NCI-H446 treated with DMSO at 0.1 percent for 48 hours (cell line): Measurements from ENCODE around the gene ATP6V1F.

ENCODE experiments used
- DNase-seq: peaks from one replicate; lab custom pipeline; 2025; lab: John Stamatoyannopoulos, UW

ATP6V1F gene

DNA sequence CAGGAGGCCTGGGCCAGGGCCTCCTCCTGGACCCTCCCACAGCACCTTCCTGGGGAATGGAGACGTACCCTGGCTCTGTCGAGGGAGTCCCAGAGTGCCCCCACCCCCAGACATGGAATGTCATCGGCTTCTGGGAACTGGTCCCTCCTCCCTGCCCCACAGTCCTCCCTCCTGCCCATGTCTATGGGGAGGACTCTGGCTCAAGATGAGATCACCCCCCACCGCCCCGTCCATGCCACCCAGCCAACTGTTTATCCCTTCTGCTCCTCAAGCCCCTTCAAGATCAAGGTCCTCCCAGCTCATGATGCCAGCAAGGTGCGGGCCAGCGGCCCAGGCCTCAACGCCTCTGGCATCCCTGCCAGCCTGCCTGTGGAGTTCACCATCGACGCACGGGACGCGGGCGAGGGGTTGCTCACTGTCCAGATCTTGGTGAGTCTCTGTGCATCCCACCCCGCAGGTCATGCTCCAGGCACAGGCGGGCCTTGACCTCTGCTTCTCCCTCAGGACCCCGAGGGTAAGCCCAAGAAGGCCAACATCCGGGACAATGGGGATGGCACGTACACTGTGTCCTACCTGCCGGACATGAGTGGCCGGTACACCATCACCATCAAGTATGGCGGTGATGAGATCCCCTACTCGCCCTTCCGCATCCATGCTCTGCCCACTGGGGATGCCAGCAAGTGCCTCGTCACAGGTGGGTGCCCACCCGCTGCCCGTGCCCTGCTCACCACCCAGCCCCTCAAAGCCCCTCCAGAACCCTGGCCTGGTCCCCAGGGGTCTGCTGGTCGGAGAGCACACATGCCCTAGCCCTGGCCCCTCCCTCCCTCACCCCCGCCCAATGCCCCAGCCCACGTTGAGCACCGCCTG is 14.1 kb upstream of the ATP6V1F start:
- DNase-seq = no peak

DNA sequence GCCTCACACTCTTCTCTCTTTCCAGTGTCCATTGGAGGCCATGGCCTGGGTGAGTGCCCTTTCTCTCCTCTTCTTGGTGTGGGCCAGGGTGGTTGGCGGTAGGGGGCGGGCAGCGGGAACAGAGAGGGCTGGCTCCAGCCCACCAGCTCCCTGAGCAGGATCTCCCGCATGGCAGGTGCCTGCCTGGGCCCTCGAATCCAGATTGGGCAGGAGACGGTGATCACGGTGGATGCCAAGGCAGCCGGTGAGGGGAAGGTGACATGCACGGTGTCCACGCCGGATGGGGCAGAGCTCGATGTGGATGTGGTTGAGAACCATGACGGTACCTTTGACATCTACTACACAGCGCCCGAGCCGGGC is 13.5 kb upstream of the ATP6V1F start:
- DNase-seq = no peak

DNA sequence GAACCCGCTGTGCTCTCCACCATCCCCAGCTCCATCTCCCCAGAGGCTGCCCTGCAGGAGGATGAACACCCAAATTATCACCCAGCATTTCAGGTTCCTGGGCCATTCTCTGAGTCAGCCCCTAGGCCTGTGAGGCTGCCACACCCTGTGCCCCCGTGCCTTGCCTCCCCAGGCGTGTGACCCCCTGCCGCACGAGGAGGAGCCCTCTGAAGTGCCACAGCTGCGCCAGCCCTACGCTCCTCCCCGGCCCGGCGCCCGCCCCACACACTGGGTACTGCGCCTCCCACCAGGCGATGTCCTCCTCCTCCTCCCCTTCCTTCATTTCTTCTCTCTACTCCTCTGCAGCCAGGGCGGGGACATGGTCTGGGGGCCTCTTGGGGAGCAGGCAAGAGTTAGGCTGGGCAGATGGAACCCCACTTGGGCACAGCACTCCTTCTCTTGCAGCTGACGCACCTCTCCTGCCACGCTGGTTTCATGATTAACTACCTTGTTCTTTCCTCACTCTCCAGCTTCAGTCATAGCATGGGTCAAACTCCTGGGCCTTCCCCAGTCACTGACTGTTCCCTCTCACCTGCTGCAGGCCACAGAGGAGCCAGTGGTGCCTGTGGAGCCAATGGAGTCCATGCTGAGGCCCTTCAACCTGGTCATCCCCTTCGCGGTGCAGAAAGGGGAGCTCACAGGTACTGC is 12.7 kb upstream of the ATP6V1F start:
- no peak for DNase-seq

DNA sequence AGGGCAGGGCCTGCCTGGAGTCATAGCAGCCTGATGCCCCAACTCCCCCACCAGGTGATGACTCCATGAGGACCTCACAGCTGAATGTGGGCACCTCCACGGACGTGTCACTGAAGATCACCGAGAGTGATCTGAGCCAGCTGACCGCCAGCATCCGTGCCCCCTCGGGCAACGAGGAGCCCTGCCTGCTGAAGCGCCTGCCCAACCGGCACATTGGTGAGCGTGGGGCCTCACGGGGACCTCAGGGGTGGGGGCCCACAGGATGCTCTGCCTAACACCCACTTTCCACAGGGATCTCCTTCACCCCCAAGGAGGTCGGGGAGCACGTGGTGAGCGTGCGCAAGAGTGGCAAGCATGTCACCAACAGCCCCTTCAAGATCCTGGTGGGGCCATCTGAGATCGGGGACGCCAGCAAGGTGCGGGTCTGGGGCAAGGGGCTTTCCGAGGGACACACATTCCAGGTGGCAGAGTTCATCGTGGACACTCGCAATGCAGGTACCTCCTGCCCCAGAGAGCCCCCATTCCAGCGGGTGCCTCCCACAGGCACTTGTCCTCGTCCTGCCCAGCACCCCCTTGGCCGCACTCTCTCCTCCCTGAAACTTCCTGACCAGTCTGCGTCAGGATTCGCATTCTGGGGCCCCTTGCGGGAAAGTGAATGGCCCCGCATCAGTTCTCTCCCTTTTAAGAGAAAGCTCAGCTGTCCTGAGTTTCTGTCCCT is 10.0 kb upstream of the ATP6V1F start:
- DNase-seq = no peak

DNA sequence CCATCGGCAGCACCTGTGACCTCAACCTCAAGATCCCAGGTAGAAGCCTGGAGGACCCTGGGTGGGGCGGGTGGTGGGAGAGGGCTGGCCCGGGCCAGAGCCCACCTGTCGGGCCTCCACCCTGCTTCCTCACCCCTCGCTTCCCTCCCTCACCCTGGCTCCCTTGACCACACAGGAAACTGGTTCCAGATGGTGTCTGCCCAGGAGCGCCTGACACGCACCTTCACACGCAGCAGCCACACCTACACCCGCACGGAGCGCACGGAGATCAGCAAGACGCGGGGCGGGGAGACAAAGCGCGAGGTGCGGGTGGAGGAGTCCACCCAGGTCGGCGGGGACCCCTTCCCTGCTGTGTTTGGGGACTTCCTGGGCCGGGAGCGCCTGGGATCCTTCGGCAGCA is 8.9 kb upstream of the ATP6V1F start:
- DNase-seq = no peak

DNA sequence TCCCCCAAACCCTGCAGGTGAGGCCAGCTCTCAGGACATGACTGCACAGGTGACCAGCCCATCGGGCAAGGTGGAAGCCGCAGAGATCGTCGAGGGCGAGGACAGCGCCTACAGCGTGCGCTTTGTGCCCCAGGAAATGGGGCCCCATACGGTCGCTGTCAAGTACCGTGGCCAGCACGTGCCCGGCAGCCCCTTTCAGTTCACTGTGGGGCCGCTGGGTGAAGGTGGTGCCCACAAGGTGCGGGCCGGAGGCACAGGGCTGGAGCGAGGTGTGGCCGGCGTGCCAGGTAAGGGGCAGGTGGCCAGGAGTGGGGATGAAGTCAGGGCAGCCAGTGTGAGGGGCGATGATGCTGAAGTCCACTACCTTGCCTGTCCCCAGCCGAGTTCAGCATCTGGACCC is 8.3 kb upstream of the ATP6V1F start:
- DNase-seq = no peak

DNA sequence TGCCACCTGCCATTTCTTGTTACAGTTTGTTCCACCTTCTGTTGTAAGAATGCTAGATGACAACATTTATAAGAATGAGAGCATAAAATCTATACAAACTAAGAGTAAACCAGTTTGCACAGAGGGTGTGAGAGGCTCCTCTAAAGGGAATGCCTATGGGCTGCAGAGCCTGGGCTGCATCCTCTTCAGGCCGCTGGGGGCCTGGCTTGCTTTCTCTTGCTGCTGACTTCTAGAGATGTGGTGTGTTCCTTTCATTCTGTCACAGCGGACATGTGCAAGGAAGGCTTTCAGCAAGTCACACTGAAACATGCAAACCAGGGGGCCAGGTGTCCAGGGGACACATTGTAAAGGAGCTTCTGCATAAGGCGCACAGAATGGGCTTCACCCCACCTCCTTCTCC is 7.1 kb upstream of the ATP6V1F start:
- DNase-seq = no peak

DNA sequence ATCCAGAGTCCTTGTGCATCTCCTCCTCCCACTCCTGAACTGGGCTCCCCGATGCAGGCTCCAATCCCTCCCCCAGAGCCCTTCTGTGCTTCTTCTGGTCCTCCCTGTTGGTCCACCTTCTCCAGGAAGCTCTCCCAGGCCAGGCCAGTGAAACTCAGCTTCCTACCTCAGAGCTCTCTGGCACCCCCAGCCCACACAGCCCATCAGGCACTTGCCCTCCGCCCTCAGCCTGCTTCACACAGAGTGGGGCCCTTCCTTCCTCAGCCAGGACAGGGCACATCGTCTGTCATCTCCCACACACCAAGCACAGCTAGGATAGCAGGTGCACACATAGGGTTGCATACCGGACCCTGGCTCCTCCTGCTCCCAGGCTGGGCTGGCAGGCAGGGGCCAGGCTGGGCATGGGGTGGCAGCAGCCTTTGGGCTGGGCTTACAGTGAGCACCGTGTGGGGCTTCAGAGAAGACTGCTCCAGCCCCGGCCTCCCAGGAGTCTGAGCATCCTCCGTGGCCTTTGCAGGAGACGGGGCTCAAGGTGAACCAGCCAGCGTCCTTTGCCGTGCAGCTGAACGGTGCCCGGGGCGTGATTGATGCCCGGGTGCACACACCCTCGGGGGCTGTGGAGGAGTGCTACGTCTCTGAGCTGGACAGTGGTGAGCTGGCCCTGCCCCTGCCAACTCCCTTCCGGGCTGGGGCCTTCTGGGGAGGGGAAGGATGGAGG is 6.5 kb upstream of the ATP6V1F start:
- DNase-seq = no peak

DNA sequence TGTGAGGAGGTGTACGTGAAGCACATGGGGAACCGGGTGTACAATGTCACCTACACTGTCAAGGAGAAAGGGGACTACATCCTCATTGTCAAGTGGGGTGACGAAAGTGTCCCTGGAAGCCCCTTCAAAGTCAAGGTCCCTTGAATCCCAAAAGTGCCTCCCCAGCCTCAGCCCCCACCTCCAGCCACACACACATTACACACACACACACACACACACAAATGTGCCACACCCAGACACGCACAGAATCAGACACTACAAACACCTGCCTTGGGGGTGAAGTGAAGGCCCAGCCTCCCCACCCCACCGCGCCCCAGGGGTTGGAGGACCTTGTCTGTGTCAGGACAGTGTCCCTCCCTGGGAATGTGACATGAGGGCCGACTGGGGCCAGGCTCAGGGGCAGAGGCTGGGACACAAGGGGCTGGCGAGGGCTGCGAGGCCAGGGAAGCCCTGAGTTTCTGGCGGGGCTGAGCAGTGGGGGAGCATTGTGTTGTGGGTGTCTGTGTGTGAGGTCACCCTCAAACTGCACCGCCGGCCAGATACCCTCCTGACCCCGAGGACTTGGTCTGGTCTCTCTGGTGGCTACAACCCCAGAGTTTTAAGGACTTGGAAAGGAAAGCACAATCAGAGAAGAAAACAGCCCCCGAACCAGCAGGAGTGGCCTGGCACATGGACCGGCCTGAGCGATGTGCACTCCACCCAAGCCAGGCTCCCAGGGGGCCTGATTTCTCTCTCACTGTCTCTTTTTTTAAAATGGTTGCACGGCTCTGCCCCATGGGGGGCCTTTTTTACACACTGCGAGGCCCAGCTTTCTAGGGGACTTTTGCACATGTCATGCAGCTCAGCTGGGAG is 4.0 kb upstream of the ATP6V1F start:
- DNase-seq = no peak

DNA sequence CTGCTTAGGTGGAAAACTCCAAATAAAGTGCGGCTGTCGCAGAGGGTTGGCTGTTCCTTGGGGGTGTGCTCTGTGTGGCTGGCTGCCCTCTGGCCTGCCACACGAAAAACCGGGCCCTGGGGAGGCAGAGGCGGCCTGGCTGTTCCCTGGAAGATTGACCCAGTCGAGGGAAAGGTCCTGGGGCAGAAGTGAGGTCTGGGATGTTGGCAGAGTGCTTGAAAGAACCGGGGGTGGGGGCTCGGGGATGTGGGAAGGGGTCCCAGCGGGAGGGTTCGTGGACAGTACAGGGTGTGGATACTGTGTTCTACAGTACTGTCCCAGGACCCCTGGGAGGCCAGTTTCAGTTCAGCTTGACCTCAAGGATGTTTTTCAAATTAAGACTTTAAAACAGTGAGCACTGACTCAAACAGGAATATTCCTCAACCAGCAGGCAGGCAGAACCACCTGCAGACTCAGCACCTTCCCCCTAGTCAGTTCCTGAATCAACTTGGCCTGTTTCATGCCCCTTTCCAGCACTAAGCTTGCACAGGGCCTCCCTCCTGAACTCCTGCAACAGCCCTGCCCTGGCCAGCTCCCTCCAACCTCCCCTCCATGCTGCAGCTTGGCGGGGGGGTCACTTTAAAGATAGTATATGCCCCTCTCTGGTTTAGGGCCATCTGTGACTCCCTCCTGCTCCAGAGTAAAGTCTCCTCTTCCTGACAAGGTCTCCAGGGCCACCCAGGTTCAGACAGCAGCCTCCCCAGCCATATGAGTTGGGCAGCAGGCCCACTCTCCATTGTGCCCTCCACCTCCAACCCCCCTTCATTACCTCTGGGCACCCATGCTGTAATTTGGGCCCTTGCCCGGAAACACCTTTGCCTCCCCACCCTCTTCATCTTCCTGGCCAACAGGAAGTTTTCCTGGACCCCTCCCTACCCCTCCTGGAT is 3.2 kb upstream of the ATP6V1F start:
- DNase-seq = no peak

DNA sequence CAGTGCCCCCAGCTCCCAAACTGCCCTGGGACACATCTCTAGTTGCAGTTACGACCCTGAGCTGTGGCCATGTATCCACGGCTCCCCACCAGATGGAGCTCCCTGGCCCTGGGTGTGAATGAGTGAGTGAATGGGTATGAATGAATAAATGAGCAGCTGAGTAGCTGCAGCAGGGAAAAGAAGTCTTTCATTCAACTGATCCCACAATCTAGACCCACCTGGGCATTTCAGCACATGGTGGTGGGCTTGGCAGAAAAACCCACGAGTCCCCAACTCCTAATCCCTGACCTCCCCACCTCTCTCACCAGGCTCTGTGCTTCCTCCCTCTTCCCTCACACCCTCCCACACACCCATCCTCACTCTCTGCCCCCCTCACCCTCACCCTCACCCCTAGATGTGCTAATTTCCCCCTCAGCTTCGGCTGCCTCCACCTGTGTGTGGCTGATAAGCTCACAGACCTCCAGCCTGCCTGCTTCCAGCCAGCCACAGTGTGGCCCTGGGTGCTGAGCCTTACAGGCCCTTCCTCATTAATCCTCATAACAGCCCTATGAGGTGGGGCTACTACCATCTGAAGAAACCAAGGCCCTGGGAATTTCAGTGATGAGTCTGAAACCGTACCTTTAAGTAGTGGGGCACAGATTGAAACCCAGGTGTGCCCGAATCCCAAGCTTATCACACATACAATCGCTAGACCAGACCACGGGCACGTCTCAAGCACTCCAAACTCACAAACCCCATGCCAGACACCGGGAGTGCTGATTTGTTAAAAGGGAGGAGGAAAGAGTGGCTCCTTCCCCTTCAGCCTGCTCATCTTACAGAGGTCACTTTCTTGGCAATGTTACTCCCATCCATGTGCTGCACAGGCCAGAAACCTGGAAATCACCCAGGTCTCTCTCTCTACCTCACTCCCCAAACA is 2.2 kb upstream of the ATP6V1F start:
- no peak for DNase-seq

DNA sequence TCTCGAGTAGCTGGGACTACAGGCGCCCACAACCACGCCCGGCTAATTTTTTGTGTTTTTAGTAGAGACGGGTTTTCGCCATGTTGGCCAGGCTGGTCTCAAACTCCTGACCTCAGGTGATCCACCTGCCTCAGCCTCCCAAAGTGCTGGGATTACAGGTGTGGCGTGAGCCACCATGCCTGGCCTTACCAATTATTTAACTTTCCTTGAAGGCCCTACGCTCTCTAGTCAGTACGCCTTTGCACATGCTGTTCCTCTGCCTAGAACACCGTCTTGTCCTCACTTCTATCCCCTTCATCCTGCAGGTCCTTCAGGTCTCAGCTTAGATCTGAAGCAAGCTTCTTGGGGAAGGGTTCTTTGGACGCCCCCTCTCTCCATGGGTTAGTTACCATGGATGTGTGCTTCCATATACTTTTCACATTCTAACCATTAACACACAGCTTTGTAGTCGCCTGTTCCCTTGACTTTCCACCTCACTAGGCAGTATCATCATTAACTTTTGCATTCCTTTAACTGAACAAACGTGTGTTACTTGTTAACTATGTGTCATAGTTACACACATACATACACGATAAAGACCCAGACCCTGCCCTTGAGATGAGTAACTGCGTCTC is 592 bp upstream of the ATP6V1F start:
- DNase-seq = no peak

DNA sequence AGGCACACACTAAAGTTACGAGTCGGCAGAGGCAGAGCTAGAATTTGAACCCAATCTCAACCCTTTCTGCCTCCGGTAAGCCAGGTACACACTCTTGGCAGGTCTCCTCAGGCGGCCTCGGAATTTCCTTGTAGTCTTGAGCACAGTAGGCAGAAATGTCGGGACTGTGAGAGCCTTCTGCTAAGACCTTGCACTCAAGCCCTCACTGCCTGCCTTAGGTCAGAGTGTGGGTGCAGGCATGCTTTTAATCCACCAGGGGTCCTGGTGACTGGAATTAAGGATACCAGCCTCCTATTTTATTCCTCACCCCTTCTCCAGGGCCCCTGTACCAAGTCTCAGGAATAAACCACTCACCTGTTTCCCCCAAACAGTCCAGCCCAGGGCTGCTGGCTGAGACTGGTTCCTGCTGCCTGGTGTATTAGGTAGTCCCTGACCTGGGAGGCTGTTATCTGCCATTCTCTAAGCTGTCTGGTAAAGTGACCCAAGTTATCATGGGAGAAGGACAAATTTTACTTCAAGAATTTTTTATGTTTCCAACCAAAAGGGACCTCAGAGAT is 855 bp downstream of the ATP6V1F start:
- no peak for DNase-seq

DNA sequence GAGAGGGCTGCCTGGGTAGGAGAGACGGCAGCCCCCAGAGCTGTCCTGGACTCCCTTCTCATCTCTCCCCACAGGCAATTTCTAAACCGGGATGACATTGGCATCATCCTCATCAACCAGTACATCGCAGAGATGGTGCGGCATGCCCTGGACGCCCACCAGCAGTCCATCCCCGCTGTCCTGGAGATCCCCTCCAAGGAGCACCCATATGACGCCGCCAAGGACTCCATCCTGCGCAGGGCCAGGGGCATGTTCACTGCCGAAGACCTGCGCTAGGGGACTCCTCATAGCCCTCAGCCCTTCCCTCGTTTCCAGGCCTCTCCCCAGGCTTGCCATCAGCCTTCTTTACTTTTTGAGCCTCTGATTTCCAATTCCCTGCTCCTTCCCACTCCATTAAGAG is 2.6 kb downstream of the ATP6V1F start:
- DNase-seq = no peak

DNA sequence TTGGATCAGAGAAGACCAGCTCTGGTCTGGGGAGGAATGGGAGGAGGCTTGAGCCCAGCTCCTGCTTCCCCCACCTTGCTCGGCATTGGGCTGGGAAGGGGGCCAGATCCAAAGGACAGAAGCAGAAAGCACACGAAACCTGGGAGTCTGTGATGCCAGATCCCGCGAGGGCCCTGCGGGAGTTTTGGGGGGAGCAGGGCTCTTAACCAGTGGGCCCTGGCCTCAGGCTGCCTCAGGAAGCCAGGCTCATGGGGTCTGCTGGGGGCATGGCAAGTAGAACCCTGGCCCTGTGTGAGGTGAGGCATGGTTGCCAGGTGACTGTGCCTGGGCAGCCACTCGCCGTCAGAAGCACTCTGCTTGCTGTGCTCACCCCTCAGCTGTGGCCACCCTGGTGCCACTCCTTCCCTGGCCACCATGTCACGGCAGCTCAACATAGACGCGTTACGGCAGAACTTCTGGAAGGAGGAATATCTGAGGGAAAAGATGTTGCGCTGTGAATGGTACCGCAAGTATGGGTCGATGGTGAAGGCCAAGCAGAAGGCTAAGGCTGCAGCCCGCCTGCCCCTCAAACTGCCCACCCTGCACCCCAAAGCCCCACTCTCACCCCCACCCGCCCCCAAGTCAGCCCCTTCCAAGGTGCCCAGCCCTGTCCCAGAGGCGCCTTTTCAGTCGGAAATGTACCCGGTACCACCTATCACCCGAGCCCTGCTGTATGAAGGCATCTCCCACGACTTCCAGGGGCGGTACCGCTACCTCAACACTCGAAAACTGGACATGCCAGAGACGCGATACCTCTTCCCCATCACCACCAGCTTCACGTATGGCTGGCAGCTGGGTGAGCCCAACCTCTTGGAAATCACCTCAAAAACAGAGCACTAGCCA is 3.6 kb downstream of the ATP6V1F start:
- no peak for DNase-seq

DNA sequence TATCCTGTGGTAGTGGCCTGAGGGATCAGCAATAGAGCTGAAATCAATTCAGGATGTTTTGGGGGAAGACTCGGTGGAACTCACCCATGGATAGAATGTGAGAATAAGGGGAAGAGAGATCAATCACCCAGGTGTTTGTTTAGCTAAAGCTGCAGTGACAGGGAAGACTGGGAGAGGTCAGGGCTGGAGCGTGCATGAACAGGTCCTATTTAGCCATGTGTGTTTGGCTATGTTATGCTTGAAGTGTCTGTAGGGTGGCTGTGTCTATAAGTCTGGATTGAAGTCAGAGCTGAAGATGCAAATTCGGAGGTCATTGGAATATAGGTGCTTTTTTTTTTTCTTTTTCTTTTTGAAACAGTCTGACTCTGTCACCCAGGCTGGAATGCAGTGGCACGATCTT is 4.6 kb downstream of the ATP6V1F start:
- no peak for DNase-seq

DNA sequence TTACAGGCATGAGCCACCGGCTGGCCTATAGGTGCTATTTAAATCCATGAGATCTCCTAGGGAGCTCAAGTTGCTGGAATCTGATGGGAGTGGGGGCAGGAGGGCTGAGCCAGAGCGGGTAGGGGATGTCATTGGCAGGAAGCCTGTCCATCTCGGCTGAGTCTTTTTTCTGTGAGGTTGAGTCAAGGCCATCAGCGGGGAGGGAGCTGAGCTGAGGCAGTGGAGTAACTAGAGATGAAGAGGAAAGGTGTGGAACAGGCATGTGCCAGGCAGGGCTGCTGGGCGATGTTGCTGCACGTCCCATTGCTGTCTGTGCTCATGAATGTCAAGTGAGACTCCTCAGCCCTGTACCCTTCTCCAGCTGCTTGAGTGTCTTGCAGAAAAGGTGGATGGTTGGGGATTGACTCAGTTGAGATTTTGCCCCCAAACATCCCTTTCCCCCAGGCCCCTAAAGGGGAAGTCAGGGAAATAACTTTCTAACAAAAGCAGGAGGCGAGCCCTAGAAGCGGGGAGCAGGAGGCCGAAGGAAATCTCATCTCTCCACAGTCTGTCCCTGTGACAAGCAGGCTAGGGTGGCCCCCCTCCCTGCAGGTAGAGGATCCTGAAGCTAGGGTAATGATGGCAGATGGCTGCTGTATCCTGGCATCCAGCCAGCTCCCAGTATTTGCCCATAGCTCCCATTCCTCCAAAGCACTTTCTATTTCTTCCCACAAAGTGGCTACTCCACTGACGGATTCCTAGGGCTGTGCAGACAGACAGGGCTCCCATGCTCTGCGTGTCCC is 5.4 kb downstream of the ATP6V1F start:
- no peak for DNase-seq
